Endothelial cell of umbilical vein (primary cell): ENCODE measurements around the gene PSMB9. TPM values are rescaled to one million over a fixed set of nuclear protein-coding genes. Genes with fewer than 3 reads are reported as not detected.

ENCODE experiments used
- BruUV-seq: library from RNA; stranded (reverse); fragments of 400-500 nt; replicated peaks from 2 replicates; lab custom pipeline; 2021; lab: Mats Ljungman, UMichigan
- CTCF ChIA-PET: fragments of 300-600, 350-600 bp; sonication (Branson Sonifier 250); formaldehyde crosslinking; loops from one replicate; lab custom pipeline; 2021; ENCODE audit warnings: antibody characterized with exemption, inconsistent platforms; lab: Charles Lee
- POLR2A ChIA-PET: fragments of 300-600, 350-600 bp; sonication (Branson Sonifier 250); formaldehyde crosslinking; loops from one replicate; lab custom pipeline; 2021; ENCODE audit warnings: antibody characterized with exemption, inconsistent platforms; lab: Charles Lee
- DNase-seq: peaks from one replicate; pipeline ENCODE4 v3.0.0-alpha.2; 2011; ENCODE audit warnings: low read depth, low spot score
- FAIRE-seq: peaks from 2 replicates; lab custom pipeline; 2011; peaks lifted over from hg19 to GRCh38; lab: Jason Lieb, UNC
- H2AFZ ChIP-seq: 2 replicates; pipeline ENCODE4 v1.6.0; 2012; ENCODE audit warnings: low read depth, low read length, control low read depth, inconsistent platforms
- H3K27ac ChIP-seq: 2 replicates; pipeline ENCODE4 v1.5.1; 2011; ENCODE audit warnings: low read depth, mild to moderate bottlenecking, control low read depth, low read length, moderate library complexity; ENCODE audit not compliant: insufficient read depth
- H3K27me3 ChIP-seq, 2 experiments: 2 replicates each; pipeline versions ENCODE4 v1.6.0 to v1.6.1; 2011; ENCODE audit warnings: low read length in 2 of 2, mixed read lengths in 1 of 2; ENCODE audit not compliant: control insufficient read depth in 2 of 2, insufficient read depth in 2 of 2
- H3K36me3 ChIP-seq, 2 experiments: 2 replicates in 1 of 2; 3 replicates in 1 of 2; pipeline ENCODE4 v1.5.1; 2011; ENCODE audit warnings: low read length in 2 of 2, mild to moderate bottlenecking in 1 of 2, moderate library complexity in 1 of 2; ENCODE audit not compliant: control insufficient read depth in 2 of 2, insufficient read depth in 2 of 2; ENCODE audit errors: extremely low read depth in 1 of 2
- H3K4me1 ChIP-seq: 3 replicates; pipeline ENCODE4 v1.5.1; 2011; ENCODE audit warnings: mild to moderate bottlenecking, low read length; ENCODE audit not compliant: control insufficient read depth, insufficient read depth; ENCODE audit errors: extremely low read depth
- H3K4me2 ChIP-seq: 2 replicates; pipeline ENCODE4 v1.6.1; 2011; ENCODE audit warnings: low read length, control low read depth, mixed read lengths; ENCODE audit not compliant: insufficient read depth
- H3K4me3 ChIP-seq, 3 experiments: fragments of 200-600 bp in 1 of 3; sonication (generic), shearing (Covaris generic) in 1 of 3; replicated peaks in 1 of 3; 2 replicates each; pipeline ENCODE4 v1.5.1; 2011 to 2016; ENCODE audit warnings: control low read depth in 3 of 3, low read length in 3 of 3, mild to moderate bottlenecking in 2 of 3, inconsistent platforms in 1 of 3, low read depth in 1 of 3, moderate library complexity in 1 of 3; ENCODE audit not compliant: insufficient read depth in 1 of 3
- H3K79me2 ChIP-seq: 2 replicates; pipeline ENCODE4 v1.6.0; 2012; ENCODE audit warnings: low read length, inconsistent platforms; ENCODE audit not compliant: control insufficient read depth, insufficient read depth
- H3K9ac ChIP-seq: replicated peaks from 2 replicates; pipeline ENCODE3; 2011; ENCODE audit warnings: low read length, control low read depth; ENCODE audit not compliant: insufficient read depth; ENCODE audit errors: extremely low read depth
- H3K9me1 ChIP-seq: replicated peaks from 3 replicates; pipeline ENCODE4 v1.6.0; 2011; ENCODE audit warnings: mild to moderate bottlenecking, low read length; ENCODE audit not compliant: control insufficient read depth, insufficient read depth; ENCODE audit errors: extremely low read depth
- H3K9me3 ChIP-seq: replicated peaks from 2 replicates; pipeline ENCODE4 v1.5.1; 2012; ENCODE audit warnings: low read length, inconsistent platforms; ENCODE audit not compliant: control insufficient read depth, insufficient read depth
- H4K20me1 ChIP-seq: replicated peaks from 2 replicates; pipeline ENCODE3; 2011; ENCODE audit warnings: mild to moderate bottlenecking, low read length; ENCODE audit not compliant: control insufficient read depth, insufficient read depth; ENCODE audit errors: extremely low read depth
- EZH2 ChIP-seq: IDR thresholded peaks from 2 replicates; pipeline ENCODE4 v1.6.1; 2012; ENCODE audit warnings: borderline replicate concordance, low read depth, mild to moderate bottlenecking, moderate library complexity, low read length, inconsistent platforms; ENCODE audit not compliant: severe bottlenecking
- FOS ChIP-seq: IDR thresholded peaks from 2 replicates; pipeline ENCODE4 v1.6.1; 2011; ENCODE audit warnings: mild to moderate bottlenecking, low read length, moderate library complexity, borderline replicate concordance; ENCODE audit not compliant: insufficient read depth
- GATA2 ChIP-seq: IDR thresholded peaks from 2 replicates; pipeline ENCODE4 v1.7.0; 2011; ENCODE audit warnings: low read depth, mild to moderate bottlenecking, moderate library complexity, mixed read lengths, low read length; ENCODE audit not compliant: insufficient read length, insufficient read depth
- JUN ChIP-seq: IDR thresholded peaks from 2 replicates; pipeline ENCODE4 v1.6.1; 2011; ENCODE audit warnings: borderline replicate concordance, low read depth; ENCODE audit not compliant: insufficient read length, insufficient read depth
- MAX ChIP-seq: IDR thresholded peaks from 2 replicates; pipeline ENCODE4 v1.6.1; 2011; ENCODE audit not compliant: insufficient read depth, insufficient read length
- MYC ChIP-seq: IDR thresholded peaks from one replicate; pipeline ENCODE4 v1.6.1; 2011; ENCODE audit warnings: mild to moderate bottlenecking, low read depth, low read length
- POLR2A ChIP-seq: IDR thresholded peaks from 2 replicates; pipeline ENCODE4 v1.6.1; 2012; ENCODE audit warnings: low read depth, mild to moderate bottlenecking, control low read depth, low read length
- POLR2AphosphoS5 ChIP-seq: IDR thresholded peaks from 2 replicates; pipeline ENCODE4 v1.6.1; 2012; ENCODE audit warnings: low read depth, mild to moderate bottlenecking, control low read depth, low read length, moderate library complexity; ENCODE audit not compliant: insufficient read depth
- dilution Hi-C: fragments of 300-500 bp; cut with MboI; formaldehyde crosslinking; loops from one replicate; pipeline ENCODE4 v1.15.0; 2019; ENCODE audit warnings: low sequenced_read_pairs; ENCODE audit not compliant: extremely low pct_ligation_motif_present
- intact Hi-C: fragments of 100-400 bp; cut with micrococcal nuclease; formaldehyde crosslinking; loops from one replicate; pipeline ENCODE4 v1.10.0; 2022
- polyA plus RNA-seq, 4 experiments: library from polyadenylated mRNA; depleted of rRNA in 3 of 4; stranded (reverse) in 3 of 4; unstranded in 1 of 4; fragments of >200 nt; gene quantifications; 2 replicates each; pipeline versions ENCODE4 v1.2.1 to v1.2.3, GENCODE V29; 2011 to 2012; ENCODE audit warnings: missing spikeins in 1 of 4
- total RNA-seq: library from RNA; stranded (reverse); gene quantifications from 2 replicates; pipeline ENCODE4 v1.2.3, GENCODE V29; 2021
- TF ChIP-seq, protein P1 (sequence below), 2 donors: IDR thresholded peaks; 1 replicate in 1 of 2; 2 replicates in 1 of 2; pipeline ENCODE4 v1.5.1; 2011; ENCODE audit warnings: low read length in 2 of 2, mild to moderate bottlenecking in 2 of 2, moderate library complexity in 2 of 2, control low read depth in 1 of 2, inconsistent platforms in 1 of 2, low read depth in 1 of 2; ENCODE audit not compliant: insufficient read depth in 1 of 2; ENCODE audit errors: extremely low read depth in 1 of 2

PSMB9 gene
- total and polyA plus RNA-seq, 2 donors (not counting 3 experiments of a cell fraction or from before 2014, with no cell fraction given), result 6.3 TPM

- H3K4me2 ChIP-seq, result no peak overlapping the region
- no peak overlapping the region for H3K27ac ChIP-seq
- H2AFZ ChIP-seq, result no peak overlapping the region
- DNase-seq (no peak), FAIRE-seq (no peak)
- peaks cover 3% of the 10 kb centered on the region for H3K4me1 ChIP-seq
- CTCF ChIA-PET, result interaction anchor here (3.3 to 9.4 kb wide), 2 partner anchors 45 to 97 kb away, joined by 17 to 192 read pairs; no protein-coding TSS in a partner anchor
- no peaks in the 10 kb centered on the region for H3K9me3 ChIP-seq
- POLR2A ChIA-PET, result no interaction called here
- BruUV-seq, result no TSS peak
- intact Hi-C loops (loop anchor here (5.0 to 10.0 kb wide), 2 partner anchors 44 to 356 kb away; no protein-coding TSS in a partner anchor), dilution Hi-C loops (no loop called here)
- H3K4me3 ChIP-seq, result no peak overlapping the region
- H3K9me1 ChIP-seq, result no peaks in the 10 kb centered on the region
- H4K20me1 ChIP-seq, result no peaks in the 10 kb centered on the region
- TF ChIP-seq MAX (no peak), POLR2A (no peak), GATA2 (no peak), POLR2AphosphoS5 (no peak), JUN (no peak), EZH2 (no peak), FOS (no peak), MYC (no peak)
- TF ChIP-seq, protein P1, sequence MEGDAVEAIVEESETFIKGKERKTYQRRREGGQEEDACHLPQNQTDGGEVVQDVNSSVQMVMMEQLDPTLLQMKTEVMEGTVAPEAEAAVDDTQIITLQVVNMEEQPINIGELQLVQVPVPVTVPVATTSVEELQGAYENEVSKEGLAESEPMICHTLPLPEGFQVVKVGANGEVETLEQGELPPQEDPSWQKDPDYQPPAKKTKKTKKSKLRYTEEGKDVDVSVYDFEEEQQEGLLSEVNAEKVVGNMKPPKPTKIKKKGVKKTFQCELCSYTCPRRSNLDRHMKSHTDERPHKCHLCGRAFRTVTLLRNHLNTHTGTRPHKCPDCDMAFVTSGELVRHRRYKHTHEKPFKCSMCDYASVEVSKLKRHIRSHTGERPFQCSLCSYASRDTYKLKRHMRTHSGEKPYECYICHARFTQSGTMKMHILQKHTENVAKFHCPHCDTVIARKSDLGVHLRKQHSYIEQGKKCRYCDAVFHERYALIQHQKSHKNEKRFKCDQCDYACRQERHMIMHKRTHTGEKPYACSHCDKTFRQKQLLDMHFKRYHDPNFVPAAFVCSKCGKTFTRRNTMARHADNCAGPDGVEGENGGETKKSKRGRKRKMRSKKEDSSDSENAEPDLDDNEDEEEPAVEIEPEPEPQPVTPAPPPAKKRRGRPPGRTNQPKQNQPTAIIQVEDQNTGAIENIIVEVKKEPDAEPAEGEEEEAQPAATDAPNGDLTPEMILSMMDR (IDR thresholded peaks at IDR 0.05; ENCODE audit: extremely low read depth in 1 of 2, insufficient read depth in 1 of 2, low read depth in 1 of 2, low read length in 2 of 2), result no peak
- no peak overlapping the region for H3K9ac ChIP-seq
- no peaks in the 10 kb centered on the region for H3K36me3 ChIP-seq
- H3K27me3 ChIP-seq, result peaks cover 11 to 17% of the 10 kb centered on the region in 2 experiments
- no peaks in the 10 kb centered on the region for H3K79me2 ChIP-seq
Observed at GRCh38 chr6:32888576-32888975, 34.6 kb downstream of the PSMB9 start.
